Measurements from ENCODE around the gene PRPS1. TPM values are rescaled to one million over a fixed set of nuclear protein-coding genes. Genes with fewer than 3 reads are reported as not detected.
A peak's percentile ranks its signal among the peaks of the same experiment; 100 is the strongest.

Gene PRPS1
- total RNA-seq, 3 donors from 2014 or later (not counting 1 experiment from before 2014, with no cell fraction given): 43.7 to 51.5 (median 49.3) TPM

- H3K4me3 Mint-ChIP-seq: peak overlapping the region; percentile 81
- peaks cover 51% of the 10 kb centered on the region for H3K4me1 ChIP-seq (ENCODE audit: control insufficient read depth, insufficient read depth, low read length)
- H3K27ac ChIP-seq (ENCODE audit: low read length): peak overlapping the region; percentile 100
- no peaks in the 10 kb centered on the region for H3K9me3 ChIP-seq (ENCODE audit: control insufficient read depth, insufficient read depth, low read length)
- WGBS (ENCODE audit: insufficient coverage): 30% methylated on average over 6 of the region's 6 CpGs
- H3K4me3 ChIP-seq (ENCODE audit: low read length): no peak overlapping the region
- H3K27ac Mint-ChIP-seq: peak overlapping the region; percentile 90 to 95
- H3K36me3 ChIP-seq (ENCODE audit: control insufficient read depth, insufficient read depth, low read length): no peaks in the 10 kb centered on the region
- DNase-seq (peak in 1 of 2 donors; percentile 55), ATAC-seq (peak; percentile 3 to 11 (median 6))
- peaks cover 29 to 41% of the 10 kb centered on the region in 2 donors for H3K4me1 Mint-ChIP-seq
- no peaks in the 10 kb centered on the region for H3K27me3 ChIP-seq (ENCODE audit: control insufficient read depth, insufficient read depth, low read length)
- no peaks in the 10 kb centered on the region for H3K36me3 Mint-ChIP-seq
- intact Hi-C loops (cut with micrococcal nuclease): loop anchor here (1.0 kb wide), 3 partner anchors 38 to 69 kb away; no protein-coding TSS in a partner anchor
- peaks cover 0 to 20% of the 10 kb centered on the region in 2 donors for H3K27me3 Mint-ChIP-seq (ENCODE audit: low read depth in 2 of 2)
- no peaks in the 10 kb centered on the region for H3K9me3 Mint-ChIP-seq
- TF ChIP-seq, protein P1, sequence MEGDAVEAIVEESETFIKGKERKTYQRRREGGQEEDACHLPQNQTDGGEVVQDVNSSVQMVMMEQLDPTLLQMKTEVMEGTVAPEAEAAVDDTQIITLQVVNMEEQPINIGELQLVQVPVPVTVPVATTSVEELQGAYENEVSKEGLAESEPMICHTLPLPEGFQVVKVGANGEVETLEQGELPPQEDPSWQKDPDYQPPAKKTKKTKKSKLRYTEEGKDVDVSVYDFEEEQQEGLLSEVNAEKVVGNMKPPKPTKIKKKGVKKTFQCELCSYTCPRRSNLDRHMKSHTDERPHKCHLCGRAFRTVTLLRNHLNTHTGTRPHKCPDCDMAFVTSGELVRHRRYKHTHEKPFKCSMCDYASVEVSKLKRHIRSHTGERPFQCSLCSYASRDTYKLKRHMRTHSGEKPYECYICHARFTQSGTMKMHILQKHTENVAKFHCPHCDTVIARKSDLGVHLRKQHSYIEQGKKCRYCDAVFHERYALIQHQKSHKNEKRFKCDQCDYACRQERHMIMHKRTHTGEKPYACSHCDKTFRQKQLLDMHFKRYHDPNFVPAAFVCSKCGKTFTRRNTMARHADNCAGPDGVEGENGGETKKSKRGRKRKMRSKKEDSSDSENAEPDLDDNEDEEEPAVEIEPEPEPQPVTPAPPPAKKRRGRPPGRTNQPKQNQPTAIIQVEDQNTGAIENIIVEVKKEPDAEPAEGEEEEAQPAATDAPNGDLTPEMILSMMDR (IDR thresholded peaks at IDR 0.05): no peak
Measured at GRCh38 chrX:107673431-107673830, 45.1 kb downstream of the PRPS1 start.

- Mint-ChIP-seq H3K36me3 (no peaks in the 10 kb centered on the region), H3K4me1 (peaks cover 29 to 43% of the 10 kb centered on the region in 2 donors), H3K9me3 (no peaks in the 10 kb centered on the region), H3K4me3 (peak overlapping the region; percentile 81), H3K27ac (peak overlapping the region; percentile 90 to 95), H3K27me3 (ENCODE audit: low read depth in 2 of 2) (peaks cover 0 to 22% of the 10 kb centered on the region in 2 donors)
- intact Hi-C loops (cut with micrococcal nuclease): loop anchor here (1.0 kb wide), 3 partner anchors 37 to 68 kb away; no protein-coding TSS in a partner anchor
- Histone ChIP-seq H3K27ac (ENCODE audit: low read length) (peak overlapping the region; percentile 100), H3K4me3 (ENCODE audit: low read length) (peak overlapping the region; percentile 29), H3K9me3 (ENCODE audit: control insufficient read depth, insufficient read depth, low read length) (no peaks in the 10 kb centered on the region), H3K36me3 (ENCODE audit: control insufficient read depth, insufficient read depth, low read length) (no peaks in the 10 kb centered on the region), H3K27me3 (ENCODE audit: control insufficient read depth, insufficient read depth, low read length) (no peaks in the 10 kb centered on the region), H3K4me1 (ENCODE audit: control insufficient read depth, insufficient read depth, low read length) (peaks cover 55% of the 10 kb centered on the region)
- DNase-seq (peak; percentile 85 to 95), ATAC-seq (peak; percentile 71 to 89 (median 87))
- 0% methylated on average over 3 of the region's 7 CpGs for WGBS (ENCODE audit: insufficient coverage)
- TF ChIP-seq, protein P1 (IDR thresholded peaks at IDR 0.05): no peak
Measured at GRCh38 chrX:107673933-107674479, 45.7 kb downstream of the PRPS1 start.

DNA sequence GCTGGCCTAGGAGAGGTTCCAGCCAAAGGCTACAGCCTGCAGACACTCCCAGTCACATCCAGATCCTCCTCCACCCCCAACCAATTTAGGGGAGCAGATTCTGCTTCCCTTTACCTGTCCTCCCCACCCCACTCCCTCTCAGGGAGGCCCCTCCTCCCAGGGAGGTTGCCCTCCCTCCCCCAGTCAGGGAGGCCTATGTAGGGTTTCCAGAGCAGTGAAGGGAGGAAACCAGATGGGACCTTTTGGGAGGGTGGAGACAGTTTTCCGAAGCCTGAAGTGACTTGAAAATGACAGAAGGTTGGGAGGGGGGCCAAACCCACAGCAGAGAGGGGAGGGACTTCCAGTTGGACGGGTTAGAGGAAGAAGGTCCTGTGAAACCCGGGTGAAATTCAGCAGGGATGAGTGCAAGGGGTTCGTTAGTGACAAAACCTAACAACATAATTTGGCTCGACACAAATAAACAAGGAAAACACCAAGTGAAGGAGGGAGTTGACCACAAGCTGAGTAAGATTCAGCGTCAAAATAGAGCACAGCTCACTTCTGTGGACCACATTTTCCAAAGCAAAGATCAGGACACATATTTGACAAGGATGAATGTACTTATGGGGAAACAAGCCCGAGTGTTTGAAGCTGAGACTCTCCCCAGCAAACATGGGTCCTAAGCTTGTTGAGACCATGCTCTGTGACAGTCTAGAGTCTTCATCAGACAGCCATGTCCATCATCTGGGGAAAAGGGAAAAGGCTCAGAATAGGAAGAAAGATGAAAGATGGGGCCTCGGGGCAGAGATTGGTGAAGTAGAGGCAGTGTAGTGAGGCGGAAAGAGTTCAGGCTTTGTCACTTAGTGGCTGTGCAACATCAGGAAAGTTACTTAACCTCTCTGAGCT lies 46.4 kb downstream of the PRPS1 start:
- H3K4me3 Mint-ChIP-seq: peak overlapping the region; percentile 81
- no peaks in the 10 kb centered on the region for H3K36me3 Mint-ChIP-seq
- Histone ChIP-seq H3K4me1 (ENCODE audit: control insufficient read depth, insufficient read depth, low read length) (peaks cover 63% of the 10 kb centered on the region), H3K4me3 (ENCODE audit: low read length) (peak overlapping the region; percentile 29), H3K36me3 (ENCODE audit: control insufficient read depth, insufficient read depth, low read length) (no peaks in the 10 kb centered on the region), H3K27ac (ENCODE audit: low read length) (peak overlapping the region; percentile 100), H3K9me3 (ENCODE audit: control insufficient read depth, insufficient read depth, low read length) (no peaks in the 10 kb centered on the region), H3K27me3 (ENCODE audit: control insufficient read depth, insufficient read depth, low read length) (no peaks in the 10 kb centered on the region)
- TF ChIP-seq, protein P1 (IDR thresholded peaks at IDR 0.05): no peak
- peak overlapping the region; percentile 90 to 95 for H3K27ac Mint-ChIP-seq
- peak; percentile 5 to 18 (median 10) for ATAC-seq
- H3K4me1 Mint-ChIP-seq: peaks cover 31 to 48% of the 10 kb centered on the region in 2 donors
- intact Hi-C loops (cut with micrococcal nuclease): no loop called here
- peak; percentile 25 to 77 for DNase-seq
- WGBS (ENCODE audit: insufficient coverage): 29% methylated on average over 6 of the region's 9 CpGs
- peaks cover 0 to 22% of the 10 kb centered on the region in 2 donors for H3K27me3 Mint-ChIP-seq (ENCODE audit: low read depth in 2 of 2)
- H3K9me3 Mint-ChIP-seq: no peaks in the 10 kb centered on the region
